ENCODE measurements around the gene MCU. TPM values are rescaled to one million over a fixed set of nuclear protein-coding genes. Genes with fewer than 3 reads are reported as not detected.
"Not testable (repeated sequence)": the region's sequence is repeated elsewhere in the genome, so short reads cannot be mapped to it uniquely, and the experiment has no call there.

MCU gene
- total RNA-seq, 4 donors from 2014 or later: 13.2 to 29.8 (median 16.3) TPM

DNA sequence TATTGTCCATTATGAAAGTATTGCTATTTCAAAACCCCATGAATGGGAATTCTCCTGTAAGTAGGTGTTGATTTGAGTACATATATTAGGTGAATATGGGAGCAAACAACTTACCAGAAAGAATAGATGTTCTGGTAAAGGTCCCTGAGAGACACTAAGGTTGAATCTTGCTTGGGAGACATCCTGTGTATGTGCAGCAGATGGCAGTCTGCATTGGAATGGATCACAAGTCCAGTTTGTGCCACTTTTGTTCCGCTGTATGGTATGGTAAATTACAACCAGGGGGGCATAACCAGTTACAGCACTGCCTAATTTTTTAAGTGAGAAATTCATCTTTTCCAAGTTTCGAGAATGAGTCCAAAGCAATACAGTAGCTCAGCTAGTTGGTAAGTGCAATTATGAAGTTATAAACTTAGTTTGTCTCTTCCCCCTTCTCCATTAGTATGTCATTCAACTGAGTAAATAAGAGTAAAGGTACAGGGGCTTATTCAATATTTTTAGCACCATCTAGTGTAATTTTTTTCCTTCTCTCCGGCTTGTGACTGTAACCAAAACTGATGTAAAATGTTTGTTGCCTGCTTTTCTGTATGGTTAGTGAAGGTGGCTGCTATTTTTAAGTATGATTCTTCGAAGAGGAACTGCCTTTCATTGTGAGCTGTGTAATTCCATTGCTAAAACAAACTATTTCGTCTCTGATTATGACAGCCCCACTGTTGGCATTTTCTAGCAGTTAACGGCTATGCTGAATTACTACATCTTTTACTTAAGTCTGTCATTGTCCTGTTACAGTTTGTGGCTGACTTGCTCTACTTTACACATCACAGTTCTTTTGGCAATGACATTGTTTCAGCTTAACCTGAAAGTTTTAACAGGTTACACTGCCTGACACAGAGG, 2.8 kb downstream of the MCU start:
- DNase-seq (ENCODE audit: low spot score): no peak
- no peak for ATAC-seq (ENCODE audit: low FRiP score)
- TF ChIP-seq, protein P1, sequence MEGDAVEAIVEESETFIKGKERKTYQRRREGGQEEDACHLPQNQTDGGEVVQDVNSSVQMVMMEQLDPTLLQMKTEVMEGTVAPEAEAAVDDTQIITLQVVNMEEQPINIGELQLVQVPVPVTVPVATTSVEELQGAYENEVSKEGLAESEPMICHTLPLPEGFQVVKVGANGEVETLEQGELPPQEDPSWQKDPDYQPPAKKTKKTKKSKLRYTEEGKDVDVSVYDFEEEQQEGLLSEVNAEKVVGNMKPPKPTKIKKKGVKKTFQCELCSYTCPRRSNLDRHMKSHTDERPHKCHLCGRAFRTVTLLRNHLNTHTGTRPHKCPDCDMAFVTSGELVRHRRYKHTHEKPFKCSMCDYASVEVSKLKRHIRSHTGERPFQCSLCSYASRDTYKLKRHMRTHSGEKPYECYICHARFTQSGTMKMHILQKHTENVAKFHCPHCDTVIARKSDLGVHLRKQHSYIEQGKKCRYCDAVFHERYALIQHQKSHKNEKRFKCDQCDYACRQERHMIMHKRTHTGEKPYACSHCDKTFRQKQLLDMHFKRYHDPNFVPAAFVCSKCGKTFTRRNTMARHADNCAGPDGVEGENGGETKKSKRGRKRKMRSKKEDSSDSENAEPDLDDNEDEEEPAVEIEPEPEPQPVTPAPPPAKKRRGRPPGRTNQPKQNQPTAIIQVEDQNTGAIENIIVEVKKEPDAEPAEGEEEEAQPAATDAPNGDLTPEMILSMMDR (IDR thresholded peaks at IDR 0.05): no peak

GRCh38 chr10:72695496-72695895, 3.6 kb downstream of the MCU start:
- TF ChIP-seq, protein P1 (IDR thresholded peaks at IDR 0.05): no peak
- ATAC-seq (ENCODE audit: low FRiP score) (no peak), DNase-seq (ENCODE audit: low spot score) (no peak)

GRCh38 chr10:72697716-72698115, 5.8 kb downstream of the MCU start:
- TF ChIP-seq, protein P1 (IDR thresholded peaks at IDR 0.05): no peak
- DNase-seq (ENCODE audit: low spot score): no peak
- no peak for ATAC-seq (ENCODE audit: low FRiP score)

- ATAC-seq (ENCODE audit: low FRiP score); DNase-seq (ENCODE audit: low spot score): not testable (repeated sequence)
Measured at GRCh38 chr10:72702465-72702864, 10.5 kb downstream of the MCU start.

DNA sequence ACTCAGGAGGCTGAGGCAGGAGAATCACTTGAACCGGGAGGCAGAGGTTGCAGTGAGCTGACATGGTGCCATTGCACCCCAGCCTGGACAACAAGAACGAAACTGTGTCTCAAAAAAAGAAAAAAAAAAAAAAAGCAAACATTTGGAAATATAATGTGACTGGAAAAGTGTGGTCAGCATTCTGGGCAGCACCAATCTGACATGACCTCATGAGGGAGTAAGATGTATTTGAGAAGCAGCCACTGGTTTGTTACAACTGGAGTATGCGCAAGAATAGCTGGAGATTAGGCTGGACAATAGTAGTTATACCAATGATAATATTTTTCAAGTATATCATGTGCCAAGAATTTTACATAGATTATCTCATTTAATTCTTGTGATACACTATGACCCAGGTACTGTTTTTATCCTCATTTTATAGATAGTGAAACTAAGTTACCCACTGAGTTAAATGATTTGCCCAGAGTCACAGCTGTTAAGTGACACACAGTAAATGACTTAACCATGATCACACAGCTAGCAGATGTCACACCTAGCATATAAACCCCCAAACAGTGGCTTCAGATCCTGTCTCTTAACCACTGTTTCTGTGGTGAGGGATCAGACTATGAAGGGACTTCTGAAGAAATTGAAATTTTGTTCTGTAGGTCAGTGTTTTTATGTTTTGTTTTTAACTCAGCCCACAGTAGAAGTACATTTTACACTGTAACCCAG, 11.1 kb downstream of the MCU start:
- TF ChIP-seq, protein P1 (IDR thresholded peaks at IDR 0.05): no peak
- ATAC-seq (ENCODE audit: low FRiP score): no peak
- no peak for DNase-seq (ENCODE audit: low spot score)

DNA sequence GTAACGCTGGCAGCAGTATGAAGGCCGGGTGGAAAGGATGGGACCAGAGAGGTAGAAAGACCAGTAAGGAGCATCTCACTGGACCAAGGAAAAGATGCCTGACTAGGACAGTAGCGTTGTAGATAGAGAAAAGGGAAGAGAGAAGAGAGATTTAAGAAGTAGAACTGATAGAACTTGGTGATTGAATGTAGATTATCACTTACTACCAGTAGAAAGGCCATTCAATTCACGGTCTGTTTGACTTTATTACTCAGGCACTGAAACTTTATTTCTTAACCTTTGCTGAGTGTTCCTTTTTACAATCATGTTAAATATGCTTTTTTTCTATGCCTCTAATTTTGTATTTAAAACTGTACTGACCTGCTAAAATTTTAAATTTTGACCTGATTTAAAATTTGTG, 12.2 kb downstream of the MCU start:
- ATAC-seq (ENCODE audit: low FRiP score) (no peak), DNase-seq (ENCODE audit: low spot score) (no peak)
- TF ChIP-seq, protein P1 (IDR thresholded peaks at IDR 0.05): no peak

- ATAC-seq (ENCODE audit: low FRiP score): no peak
- TF ChIP-seq, protein P1 (IDR thresholded peaks at IDR 0.05): no peak
- no peak for DNase-seq (ENCODE audit: low spot score)
Measured at GRCh38 chr10:72709041-72709440, 17.1 kb downstream of the MCU start.
